Right lobe of liver (tissue), 6 donors: ENCODE data around the gene GP1BB. TPM values are rescaled to one million over a fixed set of nuclear protein-coding genes. Genes with fewer than 3 reads are reported as not detected.

Experiments
- ATAC-seq, 4 donors: fragments of 200-7000 bp; cut with Tn5 transposase; one replicate each; pipeline ENCODE4 v1.9.1; 2020; ENCODE audit warnings: mild to moderate bottlenecking in 4 of 4, moderate library complexity in 4 of 4
- DNase-seq, 3 donors: peaks; one replicate each; pipeline ENCODE4 v3.0.0-alpha.2; 2020
- H3K27ac ChIP-seq, 3 donors: fragments of 200-600 bp; one replicate each; pipeline ENCODE4 v1.8.0; 2022
- H3K27me3 ChIP-seq, 2 donors: fragments of 200-600 bp; one replicate each; pipeline ENCODE4 v1.8.0; 2022
- H3K36me3 ChIP-seq, 4 donors: fragments of 200-600 bp; sonication (generic) in 1 of 4; one replicate each; pipeline versions ENCODE4 v1.5.1 to v1.8.0; 2017 to 2022; ENCODE audit warnings: control low read depth in 1 of 4
- H3K4me1 ChIP-seq, 4 donors: fragments of 200-600 bp; sonication (generic) in 1 of 4; one replicate each; pipeline versions ENCODE4 v1.5.1 to v1.8.0; 2017 to 2022; ENCODE audit warnings: control low read depth in 1 of 4
- H3K4me3 ChIP-seq, 3 donors: fragments of 200-600 bp; one replicate each; pipeline ENCODE4 v1.8.0; 2022
- H3K9me3 ChIP-seq, 4 donors: fragments of 200-600 bp; sonication (generic) in 1 of 4; one replicate each; pipeline versions ENCODE4 v1.5.1 to v1.8.0; 2017 to 2022; ENCODE audit warnings: control low read depth in 1 of 4
- POLR2A ChIP-seq: fragments of 450-650 bp; IDR thresholded peaks from one replicate; pipeline ENCODE4 v1.6.1; 2017; ENCODE audit warnings: antibody characterized with exemption, mild to moderate bottlenecking
- WGBS: methylation state at CpG from one replicate; pipeline ENCODE4 v1.1.6; 2018; ENCODE audit warnings: low coverage, low lambda C conversion rate; ENCODE audit not compliant: insufficient coverage; ENCODE audit errors: missing lambda C conversion rate; 5-methylcytosine and 5-hydroxymethylcytosine counted together
- intact Hi-C, 2 donors: fragments of 100-400 bp; cut with DNase I; formaldehyde crosslinking; loops; one replicate each; pipeline versions ENCODE4 v1.11.2 to v1.14.1; 2022
- total RNA-seq, 6 experiments: library from RNA; depleted of rRNA in 2 of 6; stranded (reverse); fragments of >200 nt in 2 of 6; fragmentation: NEBNext Ultra II Directional in 3 of 6; extraction: Animal tissue kit (Norgen Biotek cat#: 25700) in 3 of 6; gene quantifications; one replicate each; pipeline versions ENCODE4 v1.1.0 to v1.2.4, GENCODE V29; 2016 to 2023
- TF ChIP-seq, protein P1 (sequence below), 4 donors: fragments of 200-600 bp in 3 of 4; fragments of 450-650 bp in 1 of 4; IDR thresholded peaks; one replicate each; pipeline versions ENCODE4 v1.5.1 to v1.8.0; 2016 to 2022; ENCODE audit warnings: antibody characterized with exemption in 4 of 4, mild to moderate bottlenecking in 2 of 4
- donor health status: DM: no; HTN: yes; CAD: no.
- donor health status: DM: no; HTN: no; CAD: no.
- donor health status: DM: no; HTN: no; CAD: no.
- donor health status: DM: no; HTN: yes; CAD: no.
- donor health status: DM: no; HTN: yes; CAD: no.

The GP1BB gene
- total RNA-seq, 6 experiments from 2014 or later: 0.15 to 1.3 (median 0.62) TPM; not detected in 1

DNA sequence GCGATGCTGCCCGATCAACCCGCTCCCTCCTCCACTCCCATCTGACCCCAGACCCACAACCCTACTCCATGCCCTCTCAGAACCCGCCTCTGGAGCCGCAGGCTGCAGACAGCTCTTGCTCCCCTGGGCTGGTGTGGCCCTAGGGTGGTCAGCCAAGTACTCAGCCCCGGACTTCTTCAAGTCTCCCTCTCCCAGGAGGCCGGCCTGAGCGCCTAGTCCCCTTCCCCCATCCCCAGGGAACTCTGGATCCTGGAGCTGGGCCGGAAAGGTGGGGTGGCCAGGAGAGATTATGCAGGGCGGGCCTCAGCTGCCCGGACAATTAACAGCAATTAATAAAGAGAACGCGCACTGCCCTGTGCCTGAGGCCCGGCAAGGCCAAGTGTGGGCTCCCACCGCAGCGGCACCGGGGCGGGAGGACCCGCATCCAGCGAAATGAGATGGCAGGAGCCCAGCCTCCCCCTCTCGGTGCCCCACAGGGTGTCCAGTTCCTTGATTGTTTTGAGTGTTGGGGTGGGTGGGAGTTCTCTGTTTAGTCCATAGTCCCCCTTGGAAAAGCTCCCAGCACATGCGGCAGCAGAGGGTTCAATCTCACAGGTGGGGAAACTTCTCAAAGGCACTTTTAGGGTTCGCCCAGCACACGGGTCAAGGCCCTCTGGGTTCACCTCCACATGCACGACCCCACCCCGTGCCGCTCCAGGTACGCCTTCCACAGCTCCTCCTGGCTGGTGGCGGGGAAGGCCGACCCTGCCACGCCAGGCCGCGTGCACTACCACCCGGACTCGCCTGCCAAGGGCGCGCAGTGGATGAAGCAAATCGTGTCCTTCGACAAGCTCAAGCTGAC is 40.3 kb downstream of the GP1BB start:
- TF ChIP-seq POLR2A: no peak
- TF ChIP-seq, protein P1, sequence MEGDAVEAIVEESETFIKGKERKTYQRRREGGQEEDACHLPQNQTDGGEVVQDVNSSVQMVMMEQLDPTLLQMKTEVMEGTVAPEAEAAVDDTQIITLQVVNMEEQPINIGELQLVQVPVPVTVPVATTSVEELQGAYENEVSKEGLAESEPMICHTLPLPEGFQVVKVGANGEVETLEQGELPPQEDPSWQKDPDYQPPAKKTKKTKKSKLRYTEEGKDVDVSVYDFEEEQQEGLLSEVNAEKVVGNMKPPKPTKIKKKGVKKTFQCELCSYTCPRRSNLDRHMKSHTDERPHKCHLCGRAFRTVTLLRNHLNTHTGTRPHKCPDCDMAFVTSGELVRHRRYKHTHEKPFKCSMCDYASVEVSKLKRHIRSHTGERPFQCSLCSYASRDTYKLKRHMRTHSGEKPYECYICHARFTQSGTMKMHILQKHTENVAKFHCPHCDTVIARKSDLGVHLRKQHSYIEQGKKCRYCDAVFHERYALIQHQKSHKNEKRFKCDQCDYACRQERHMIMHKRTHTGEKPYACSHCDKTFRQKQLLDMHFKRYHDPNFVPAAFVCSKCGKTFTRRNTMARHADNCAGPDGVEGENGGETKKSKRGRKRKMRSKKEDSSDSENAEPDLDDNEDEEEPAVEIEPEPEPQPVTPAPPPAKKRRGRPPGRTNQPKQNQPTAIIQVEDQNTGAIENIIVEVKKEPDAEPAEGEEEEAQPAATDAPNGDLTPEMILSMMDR (IDR thresholded peaks at IDR 0.05): no peak
- Histone ChIP-seq H3K27ac (no peak overlapping the region), H3K4me3 (no peak overlapping the region), H3K4me1 (peaks cover 0 to 15% (median 0%) of the 10 kb centered on the region in 4 donors), H3K36me3 (no peaks in the 10 kb centered on the region), H3K27me3 (peaks cover 0 to 12% of the 10 kb centered on the region in 2 donors), H3K9me3 (no peaks in the 10 kb centered on the region)
- intact Hi-C loops: no loop called here
- 73% methylated on average over 9 of the region's 39 CpGs for WGBS
- ATAC-seq (no peak), DNase-seq (no peak)

DNA sequence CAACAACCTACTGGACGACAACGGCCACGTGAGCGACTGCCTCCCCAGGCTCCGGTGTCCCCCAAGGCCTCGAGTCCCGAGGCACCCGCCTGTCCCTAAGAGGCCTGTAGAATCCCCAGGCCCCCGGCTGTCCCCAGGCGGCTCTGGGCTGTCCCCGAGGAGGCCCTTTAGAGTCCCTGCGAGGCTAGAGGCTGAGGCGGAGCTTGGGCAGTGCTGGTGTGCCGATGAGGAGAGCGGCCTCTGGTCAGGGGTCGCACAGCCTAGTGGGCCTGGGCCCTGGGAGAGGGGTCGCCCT is 40.9 kb downstream of the GP1BB start:
- peaks cover 0 to 12% of the 10 kb centered on the region in 2 donors for H3K27me3 ChIP-seq
- TF ChIP-seq, protein P1 (IDR thresholded peaks at IDR 0.05): no peak
- no peak for TF ChIP-seq POLR2A
- ATAC-seq (no peak), DNase-seq (no peak)
- WGBS: 40% methylated on average over 1 of the region's 17 CpGs
- intact Hi-C loops: no loop called here
- H3K36me3 ChIP-seq: no peaks in the 10 kb centered on the region
- H3K9me3 ChIP-seq: no peaks in the 10 kb centered on the region
- peaks cover 0 to 15% (median 0%) of the 10 kb centered on the region in 4 donors for H3K4me1 ChIP-seq
- no peak overlapping the region for H3K4me3 ChIP-seq
- H3K27ac ChIP-seq: no peak overlapping the region

DNA sequence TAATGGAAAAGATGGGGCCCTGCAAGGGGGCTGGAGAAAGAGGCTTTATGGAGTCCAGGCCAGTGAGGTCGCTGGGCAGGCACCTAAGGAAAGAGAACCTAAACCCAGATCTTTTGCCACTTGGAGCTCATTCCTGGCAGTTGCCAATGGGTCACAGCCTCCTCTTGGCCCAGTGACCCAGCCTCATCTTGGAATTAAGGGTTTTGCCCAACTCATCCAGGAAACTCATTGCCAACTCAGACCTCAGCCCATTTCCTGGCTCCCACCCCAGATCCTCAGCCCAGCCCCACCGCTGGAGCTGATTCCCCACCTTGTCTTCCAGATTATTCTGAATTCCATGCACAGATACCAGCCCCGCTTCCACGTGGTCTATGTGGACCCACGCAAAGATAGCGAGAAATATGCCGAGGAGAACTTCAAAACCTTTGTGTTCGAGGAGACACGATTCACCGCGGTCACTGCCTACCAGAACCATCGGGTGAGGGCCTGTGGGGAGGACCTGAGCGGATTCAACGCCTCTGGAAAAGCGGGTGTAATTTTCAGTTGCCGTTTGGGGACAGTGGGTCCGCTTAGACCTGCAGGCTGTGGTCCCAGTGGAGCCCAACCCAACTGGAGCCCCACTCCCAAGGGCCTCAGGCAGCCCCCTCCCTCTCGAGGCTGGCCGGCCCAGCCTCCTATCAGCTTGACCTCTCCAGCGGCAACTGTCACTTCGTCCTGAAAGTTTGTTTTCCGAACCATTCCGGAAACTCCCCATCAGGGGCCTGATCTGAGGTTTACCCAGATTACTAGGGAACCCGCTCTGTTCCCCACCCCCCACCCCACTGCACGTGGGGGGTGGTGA is 41.5 kb downstream of the GP1BB start:
- Histone ChIP-seq H3K27ac (no peak overlapping the region), H3K4me1 (peaks cover 0 to 15% (median 0%) of the 10 kb centered on the region in 4 donors), H3K9me3 (no peaks in the 10 kb centered on the region), H3K4me3 (no peak overlapping the region), H3K27me3 (peaks cover 0 to 12% of the 10 kb centered on the region in 2 donors), H3K36me3 (no peaks in the 10 kb centered on the region)
- TF ChIP-seq, protein P1 (IDR thresholded peaks at IDR 0.05): no peak
- no peak for TF ChIP-seq POLR2A
- intact Hi-C loops: no loop called here
- WGBS: 65% methylated on average over 15 of the region's 25 CpGs
- ATAC-seq: no peak
- no peak for DNase-seq

DNA sequence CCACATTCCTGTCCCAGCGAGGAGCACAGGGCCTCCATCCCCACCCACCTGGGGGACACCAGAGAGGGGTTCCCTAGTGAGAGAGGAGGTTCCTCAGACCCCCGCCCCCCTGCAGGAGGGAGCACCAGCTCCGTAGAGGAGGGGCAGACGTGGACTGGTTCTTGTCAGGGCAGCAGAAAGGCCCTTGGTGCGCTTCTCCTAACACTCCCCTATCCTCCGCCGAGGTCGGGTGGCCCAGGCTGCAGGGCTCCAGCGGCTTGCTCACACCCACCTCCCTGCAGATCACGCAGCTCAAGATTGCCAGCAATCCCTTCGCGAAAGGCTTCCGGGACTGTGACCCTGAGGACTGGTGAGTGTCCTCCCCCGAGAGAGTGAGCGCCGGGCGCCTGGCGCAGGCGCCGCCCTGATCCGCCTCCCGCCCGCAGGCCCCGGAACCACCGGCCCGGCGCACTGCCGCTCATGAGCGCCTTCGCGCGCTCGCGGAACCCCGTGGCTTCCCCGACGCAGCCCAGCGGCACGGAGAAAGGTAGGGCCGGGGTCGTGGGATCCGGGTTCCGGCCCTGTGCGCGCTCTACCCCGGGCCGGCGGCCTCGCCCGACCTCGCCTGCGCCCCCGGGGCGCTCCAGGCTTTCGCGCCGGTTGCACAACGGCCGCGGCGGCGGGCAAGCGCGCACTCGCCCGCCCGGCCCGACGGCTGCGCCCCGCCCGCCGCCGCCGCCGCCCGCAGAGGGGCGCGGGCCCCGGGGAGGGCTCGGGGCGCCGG is 42.3 kb downstream of the GP1BB start:
- Histone ChIP-seq H3K27me3 (peaks cover 0 to 12% of the 10 kb centered on the region in 2 donors), H3K4me1 (peaks cover 0 to 15% (median 0%) of the 10 kb centered on the region in 4 donors), H3K27ac (no peak overlapping the region), H3K36me3 (no peaks in the 10 kb centered on the region), H3K9me3 (no peaks in the 10 kb centered on the region), H3K4me3 (peak overlapping the region in 1 of 3 donors; percentile 32)
- DNase-seq (no peak), ATAC-seq (peak; percentile 29 to 58 (median 36))
- intact Hi-C loops: no loop called here
- WGBS: 0% methylated on average over 2 of the region's 83 CpGs
- TF ChIP-seq, protein P1 (IDR thresholded peaks at IDR 0.05): no peak
- TF ChIP-seq POLR2A: no peak
